Mucosa of descending colon (tissue), 3 donors: ENCODE results near the gene FOSL2. TPM values are rescaled to one million over a fixed set of nuclear protein-coding genes. Genes with fewer than 3 reads are reported as not detected.
A peak's percentile ranks its signal among the peaks of the same experiment; 100 is the strongest.

ENCODE experiments used
- ATAC-seq: fragments of 200-7000 bp; cut with Tn5 transposase; one replicate; pipeline ENCODE4 v1.9.1; 2020; ENCODE audit warnings: mild to moderate bottlenecking, moderate library complexity
- DNase-seq, 3 donors: peaks; one replicate each; pipeline ENCODE4 v3.0.0-alpha.2; 2020
- H3K36me3 ChIP-seq: fragments of 200-600 bp; one replicate; pipeline ENCODE4 v1.8.0; 2021; ENCODE audit warnings: low read depth, mild to moderate bottlenecking
- H3K4me1 ChIP-seq: fragments of 200-600 bp; one replicate; pipeline ENCODE4 v1.8.0; 2021; ENCODE audit warnings: low read depth, mild to moderate bottlenecking
- H3K4me3 ChIP-seq: fragments of 200-600 bp; one replicate; pipeline ENCODE4 v1.8.0; 2021; ENCODE audit warnings: mild to moderate bottlenecking
- H3K9me3 ChIP-seq: fragments of 200-600 bp; one replicate; pipeline ENCODE4 v1.8.0; 2021; ENCODE audit warnings: mild to moderate bottlenecking
- intact Hi-C, 2 donors: fragments of 100-400 bp; cut with DNase I in 1 of 2; cut with micrococcal nuclease in 1 of 2; formaldehyde crosslinking; loops; one replicate each; pipeline versions ENCODE4 v1.11.0 to v1.11.1; 2022; cut with DNase I, micrococcal nuclease
- total RNA-seq, 3 donors: library from RNA; stranded (reverse); fragmentation: NEBNext Ultra II Directional in 2 of 3; extraction: Animal tissue kit (Norgen Biotek cat#: 25700) in 2 of 3; gene quantifications; one replicate each; pipeline versions ENCODE4 v1.2.1 to v1.2.4, GENCODE V29; 2021 to 2023
- TF ChIP-seq, protein P1 (sequence below): fragments of 200-600 bp; IDR thresholded peaks from one replicate; pipeline ENCODE4 v1.8.0; 2022; ENCODE audit warnings: antibody characterized with exemption, mild to moderate bottlenecking
- donor health status: DM: no; HTN: no; CAD: no; lungs with moderate emphysema.
- donor health status: DM: no; HTN: no; CAD: no.
- donor health status: DM: no; HTN: yes; CAD: no.

The FOSL2 gene
- total RNA-seq, 3 donors from 2014 or later: 160 to 166 (median 162) TPM

DNA sequence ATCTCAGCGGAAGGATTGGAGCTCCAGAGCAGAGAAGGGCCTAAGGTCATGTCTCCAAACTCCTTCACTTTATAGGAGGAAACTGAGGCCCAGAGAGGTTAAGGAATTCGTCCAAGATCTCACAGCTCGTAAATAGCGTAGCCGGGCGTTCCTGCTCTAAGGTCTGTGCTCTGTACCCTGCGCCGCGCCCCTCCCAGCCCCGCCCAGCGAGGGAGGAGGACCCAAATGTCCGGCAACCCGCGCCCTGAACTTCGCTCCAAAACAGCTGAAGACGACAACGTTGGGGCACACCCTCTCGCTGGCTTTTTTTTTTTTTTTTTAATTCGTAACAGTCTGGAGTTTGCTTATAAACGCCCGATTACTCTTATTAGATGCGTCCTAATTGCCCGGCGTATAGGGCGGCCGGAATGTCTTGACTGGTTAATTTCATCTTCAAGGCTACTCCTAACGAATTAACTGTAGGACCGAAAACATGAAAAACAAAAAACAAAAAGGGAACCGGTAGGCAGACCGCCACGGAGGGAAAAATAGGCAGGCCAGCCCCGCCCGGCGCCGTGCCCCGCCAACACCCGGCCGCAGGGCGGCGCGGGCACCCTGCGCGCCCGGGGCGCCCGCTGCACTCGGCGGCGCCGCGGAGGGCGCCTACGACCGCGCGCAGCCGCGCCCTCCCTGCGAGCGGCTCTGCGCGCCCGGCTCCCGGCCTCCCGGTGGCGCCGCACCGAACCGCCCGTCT, 928 bp upstream of the FOSL2 start:
- Histone ChIP-seq H3K36me3 (no peaks in the 10 kb centered on the region), H3K4me1 (peaks cover 10% of the 10 kb centered on the region), H3K4me3 (peak overlapping the region; percentile 96), H3K9me3 (no peaks in the 10 kb centered on the region)
- peak; percentile 97 to 99 (median 98) for DNase-seq
- intact Hi-C loops: no loop called here
- TF ChIP-seq, protein P1, sequence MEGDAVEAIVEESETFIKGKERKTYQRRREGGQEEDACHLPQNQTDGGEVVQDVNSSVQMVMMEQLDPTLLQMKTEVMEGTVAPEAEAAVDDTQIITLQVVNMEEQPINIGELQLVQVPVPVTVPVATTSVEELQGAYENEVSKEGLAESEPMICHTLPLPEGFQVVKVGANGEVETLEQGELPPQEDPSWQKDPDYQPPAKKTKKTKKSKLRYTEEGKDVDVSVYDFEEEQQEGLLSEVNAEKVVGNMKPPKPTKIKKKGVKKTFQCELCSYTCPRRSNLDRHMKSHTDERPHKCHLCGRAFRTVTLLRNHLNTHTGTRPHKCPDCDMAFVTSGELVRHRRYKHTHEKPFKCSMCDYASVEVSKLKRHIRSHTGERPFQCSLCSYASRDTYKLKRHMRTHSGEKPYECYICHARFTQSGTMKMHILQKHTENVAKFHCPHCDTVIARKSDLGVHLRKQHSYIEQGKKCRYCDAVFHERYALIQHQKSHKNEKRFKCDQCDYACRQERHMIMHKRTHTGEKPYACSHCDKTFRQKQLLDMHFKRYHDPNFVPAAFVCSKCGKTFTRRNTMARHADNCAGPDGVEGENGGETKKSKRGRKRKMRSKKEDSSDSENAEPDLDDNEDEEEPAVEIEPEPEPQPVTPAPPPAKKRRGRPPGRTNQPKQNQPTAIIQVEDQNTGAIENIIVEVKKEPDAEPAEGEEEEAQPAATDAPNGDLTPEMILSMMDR: no peak
- ATAC-seq: peak; percentile 55

DNA sequence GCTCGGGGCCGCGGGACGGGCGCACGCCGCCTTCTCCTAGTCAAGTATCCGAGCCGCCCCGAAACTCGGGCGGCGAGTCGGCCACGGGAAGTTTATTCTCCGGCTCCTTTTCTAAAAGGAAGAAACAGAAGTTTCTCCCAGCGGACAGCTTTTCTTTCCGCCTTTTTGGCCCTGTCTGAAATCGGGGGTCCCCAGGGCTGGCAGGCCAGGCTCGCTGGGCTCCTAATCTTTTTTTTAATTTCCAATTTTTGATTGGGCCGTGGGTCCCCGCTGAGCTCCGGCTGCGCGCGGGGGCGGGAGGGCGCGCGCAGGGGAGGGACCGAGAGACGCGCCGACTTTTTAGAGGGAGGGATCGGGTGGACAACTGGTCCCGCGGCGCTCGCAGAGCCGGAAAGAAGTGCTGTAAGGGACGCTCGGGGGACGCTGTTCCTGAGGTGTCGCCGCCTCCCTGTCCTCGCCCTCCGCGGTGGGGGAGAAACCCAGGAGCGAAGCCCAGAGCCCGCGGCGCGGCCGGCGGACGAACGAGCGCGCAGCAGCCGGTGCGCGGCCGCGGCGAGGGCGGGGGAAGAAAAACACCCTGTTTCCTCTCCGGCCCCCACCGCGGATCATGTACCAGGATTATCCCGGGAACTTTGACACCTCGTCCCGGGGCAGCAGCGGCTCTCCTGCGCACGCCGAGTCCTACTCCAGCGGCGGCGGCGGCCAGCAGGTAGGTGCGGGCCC, 617 bp downstream of the FOSL2 start:
- TF ChIP-seq, protein P1: no peak
- peak; percentile 4 for ATAC-seq
- H3K36me3 ChIP-seq: no peaks in the 10 kb centered on the region
- H3K4me3 ChIP-seq: peak overlapping the region; percentile 96
- intact Hi-C loops: no loop called here
- H3K4me1 ChIP-seq: peaks cover 21% of the 10 kb centered on the region
- DNase-seq: peak; percentile 72 to 80 (median 80)
- H3K9me3 ChIP-seq: no peaks in the 10 kb centered on the region

DNA sequence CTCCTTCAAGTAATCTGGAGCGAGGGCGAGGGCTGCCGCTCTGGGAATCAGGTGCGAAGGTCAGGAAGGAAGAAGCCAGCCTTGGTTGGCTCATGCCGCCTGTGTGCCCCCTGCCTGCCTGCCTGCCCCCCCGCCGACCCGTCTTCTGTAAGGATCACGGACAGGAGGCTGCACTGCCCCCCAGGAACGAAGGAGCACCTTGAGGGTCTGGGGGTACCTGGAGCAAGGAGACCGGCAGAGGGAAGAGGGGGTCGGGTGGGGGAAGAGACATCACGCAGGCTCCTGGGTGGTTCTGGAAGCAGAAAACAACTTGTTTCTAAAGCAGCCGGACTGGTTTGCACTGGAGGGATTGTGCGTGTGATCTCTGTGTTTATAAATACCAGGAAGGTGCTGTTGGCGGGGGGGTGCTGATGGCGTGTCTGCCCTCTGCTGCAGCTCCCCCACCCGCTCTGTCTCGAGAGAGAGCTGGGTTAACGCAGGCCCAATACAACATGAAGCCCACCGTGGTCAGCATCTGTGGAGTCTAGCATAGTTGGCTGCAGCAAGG, 1.7 kb downstream of the FOSL2 start:
- no peak for ATAC-seq
- Histone ChIP-seq H3K9me3 (no peaks in the 10 kb centered on the region), H3K4me3 (peak overlapping the region; percentile 96), H3K36me3 (no peaks in the 10 kb centered on the region), H3K4me1 (peaks cover 31% of the 10 kb centered on the region)
- DNase-seq: peak; percentile 69 to 79 (median 73)
- TF ChIP-seq, protein P1: no peak
- intact Hi-C loops: no loop called here

DNA sequence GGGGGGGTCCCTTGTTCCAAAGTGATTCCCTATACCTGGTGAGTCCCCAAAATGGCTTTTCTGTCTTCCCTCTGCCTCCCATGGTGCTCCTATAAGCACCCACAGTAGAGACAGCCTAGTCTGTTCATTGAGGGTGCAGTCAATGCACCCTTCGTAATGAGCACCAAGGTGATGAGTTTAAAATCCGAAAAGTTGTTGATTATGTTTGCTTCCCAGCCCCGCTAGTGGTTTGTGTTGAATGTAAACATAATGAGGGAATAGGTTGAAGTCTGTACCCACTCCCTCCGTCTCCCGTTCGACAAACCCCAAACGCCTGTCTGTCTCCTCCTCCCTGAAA, 2.3 kb downstream of the FOSL2 start:
- DNase-seq: peak in 1 of 3 donors; percentile 53

DNA sequence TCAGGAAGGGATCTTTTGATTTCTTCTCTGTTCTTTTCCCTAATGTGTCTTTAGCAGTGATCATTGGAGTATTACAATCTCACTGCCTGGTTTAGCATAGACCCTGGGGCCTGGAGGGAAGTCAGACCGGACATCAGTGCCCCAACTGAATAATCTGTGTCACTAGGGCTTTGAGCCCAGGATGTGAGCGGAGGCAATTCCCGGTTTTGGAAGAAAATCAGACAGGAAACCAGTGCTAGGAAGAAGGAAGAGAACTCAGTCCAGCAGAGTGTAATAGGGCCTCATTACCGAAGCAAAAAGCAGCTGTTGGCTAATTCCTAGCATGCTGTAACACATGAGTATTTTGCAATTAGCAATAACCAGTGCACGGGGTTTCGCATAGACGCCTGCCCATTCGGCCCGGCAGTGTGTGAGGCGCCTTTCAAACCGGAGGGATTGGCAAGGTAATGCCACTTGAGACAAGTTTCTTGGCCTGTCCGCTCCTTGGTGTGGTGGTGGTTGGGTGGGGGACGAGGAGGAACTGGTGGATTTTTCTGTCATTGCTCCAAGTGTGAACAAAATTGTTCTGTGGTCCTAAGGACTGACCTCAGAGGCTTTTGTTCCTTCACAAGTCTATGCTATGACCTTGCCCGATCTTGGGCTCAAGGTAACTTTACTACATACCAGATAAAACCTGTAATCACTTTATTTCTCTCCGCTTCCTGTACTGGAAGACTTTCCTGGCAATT, 2.8 kb downstream of the FOSL2 start:
- TF ChIP-seq, protein P1: no peak
- Histone ChIP-seq H3K4me1 (peaks cover 37% of the 10 kb centered on the region), H3K4me3 (peak overlapping the region; percentile 96), H3K9me3 (no peaks in the 10 kb centered on the region), H3K36me3 (no peaks in the 10 kb centered on the region)
- intact Hi-C loops: loop anchor here in 1 of 2 donors (5.0 kb wide), 1 partner anchor 128 kb away; no protein-coding TSS in a partner anchor
- DNase-seq: peak; percentile 61 to 69 (median 69)
- ATAC-seq: peak; percentile 1

More for the DNA sequence above, 2.3 kb downstream of the FOSL2 start:
- Histone ChIP-seq H3K9me3 (no peaks in the 10 kb centered on the region), H3K4me1 (peaks cover 32% of the 10 kb centered on the region), H3K4me3 (peak overlapping the region; percentile 96), H3K36me3 (no peaks in the 10 kb centered on the region)
- TF ChIP-seq, protein P1: no peak
- intact Hi-C loops: loop anchor here in 1 of 2 donors (5.0 kb wide), 1 partner anchor 128 kb away; no protein-coding TSS in a partner anchor
- ATAC-seq: no peak
